ENCODE measurements around the gene INTS12. TPM values are rescaled to one million over a fixed set of nuclear protein-coding genes. Genes with fewer than 3 reads are reported as not detected.

INTS12 gene
- total RNA-seq, 4 donors from 2014 or later, result 16.4 to 32.4 (median 22.0) TPM

DNA sequence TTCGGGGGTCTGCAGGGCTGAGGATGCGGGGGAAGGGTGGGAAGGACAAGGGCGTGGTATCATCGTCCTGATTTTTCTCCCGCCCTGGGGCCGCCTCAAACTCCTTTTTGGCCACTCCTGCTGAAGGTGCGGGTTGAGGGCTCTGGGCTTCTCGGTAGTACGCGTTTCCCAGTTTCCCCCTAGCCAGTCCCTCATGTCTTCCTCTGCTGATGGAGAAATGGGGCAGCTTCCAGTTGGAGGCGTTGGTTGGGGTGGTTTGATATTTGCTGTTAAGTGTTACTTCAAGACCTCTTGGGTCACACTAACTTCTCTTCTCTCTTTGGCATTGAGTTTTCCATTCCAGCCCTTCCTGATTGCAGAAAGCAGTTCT, 577 bp upstream of the INTS12 start:
- no peak for TF ChIP-seq CTCF (IDR thresholded peaks at IDR 0.05; ENCODE audit: low read depth)

- TF ChIP-seq CTCF (IDR thresholded peaks at IDR 0.05; ENCODE audit: low read depth), result no peak
Observed at GRCh38 chr4:105707782-105708180, 708 bp downstream of the INTS12 start.

DNA sequence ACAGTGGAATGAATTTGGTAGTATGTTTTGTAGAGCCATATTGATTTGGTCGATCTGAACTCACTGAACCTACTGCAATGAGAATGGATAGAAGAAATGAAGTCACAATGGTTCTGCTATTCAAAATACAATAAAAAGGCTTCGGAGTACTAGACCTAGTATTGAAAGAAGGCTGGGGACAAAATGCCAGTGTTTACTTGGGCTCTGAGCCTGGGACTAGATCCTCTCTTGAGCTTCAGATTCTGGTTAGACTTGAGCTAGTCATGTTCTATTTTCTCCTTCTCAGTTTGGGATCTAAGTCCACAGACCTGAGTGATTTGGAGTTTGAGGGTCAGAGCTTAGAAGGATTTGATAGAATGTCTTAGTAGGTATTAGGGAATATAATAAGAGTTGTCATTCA, 9.9 kb downstream of the INTS12 start:
- no peak for TF ChIP-seq CTCF (IDR thresholded peaks at IDR 0.05; ENCODE audit: low read depth)

GRCh38 chr4:105686571-105686970, 21.9 kb downstream of the INTS12 start:
- no peak for TF ChIP-seq CTCF (IDR thresholded peaks at IDR 0.05; ENCODE audit: low read depth)

DNA sequence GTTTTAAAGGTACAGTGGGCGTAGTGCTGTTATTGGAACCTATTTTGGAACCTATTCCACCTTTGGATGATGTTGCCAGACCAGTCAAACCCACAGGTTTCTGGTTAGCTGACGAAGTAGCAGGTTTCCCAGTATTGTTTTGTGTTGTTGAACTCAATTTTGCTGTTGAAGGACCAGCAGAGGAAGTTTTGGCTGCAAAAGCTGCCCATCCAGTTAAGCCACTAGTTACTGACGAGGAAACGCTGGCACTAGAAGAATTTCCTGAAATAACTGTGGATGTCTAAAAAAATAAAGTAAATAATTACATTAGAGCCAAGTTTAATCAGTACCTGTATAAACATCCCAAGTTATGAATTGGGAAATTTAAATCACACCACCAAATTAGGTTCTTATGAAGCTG, 25.5 kb downstream of the INTS12 start:
- TF ChIP-seq CTCF (IDR thresholded peaks at IDR 0.05; ENCODE audit: low read depth), result no peak

GRCh38 chr4:105679186-105679585, 29.3 kb downstream of the INTS12 start:
- TF ChIP-seq CTCF (IDR thresholded peaks at IDR 0.05; ENCODE audit: low read depth), result no peak

GRCh38 chr4:105677709-105678108, 30.8 kb downstream of the INTS12 start:
- no peak for TF ChIP-seq CTCF (IDR thresholded peaks at IDR 0.05; ENCODE audit: low read depth)

- TF ChIP-seq CTCF (IDR thresholded peaks at IDR 0.05; ENCODE audit: low read depth), result no peak
Observed at GRCh38 chr4:105674011-105674410, 34.5 kb downstream of the INTS12 start.
